Activated naive CD4-positive, alpha-beta T cell treated with anti-CD3 and anti-CD28 coated beads for 36 hours (primary cell): ENCODE results near the gene KATNAL1. TPM values are rescaled to one million over a fixed set of nuclear protein-coding genes. Genes with fewer than 3 reads are reported as not detected.
"Not testable (repeated sequence)": the region's sequence is repeated elsewhere in the genome, so short reads cannot be mapped to it uniquely, and the experiment has no call there.

Source experiments
- CTCF ChIA-PET: fragments of 350-600 bp; sonication (Branson Sonifier 250); formaldehyde crosslinking; loops from one replicate; lab custom pipeline; 2021; ENCODE audit warnings: antibody characterized with exemption; lab: Charles Lee
- DNase-seq: peaks from one replicate; pipeline ENCODE4 v3.0.0-alpha.2; 2020
- H3K27ac Mint-ChIP-seq: one replicate; pipeline ENCODE4 v1.8.0; 2021; ENCODE audit warnings: mild to moderate bottlenecking, mixed read lengths
- H3K27me3 Mint-ChIP-seq: one replicate; pipeline ENCODE4 v1.8.0; 2021; ENCODE audit warnings: low read depth, mixed read lengths
- H3K36me3 Mint-ChIP-seq: one replicate; pipeline ENCODE4 v1.8.0; 2021; ENCODE audit warnings: low read depth, mixed read lengths
- H3K4me1 Mint-ChIP-seq: one replicate; pipeline ENCODE4 v1.8.0; 2021; ENCODE audit warnings: low read depth, mixed read lengths
- H3K4me3 Mint-ChIP-seq: one replicate; pipeline ENCODE4 v1.8.0; 2021; ENCODE audit warnings: mild to moderate bottlenecking, moderate library complexity, mixed read lengths
- H3K9me3 Mint-ChIP-seq: one replicate; pipeline ENCODE4 v1.8.0; 2021; ENCODE audit warnings: mixed read lengths
- intact Hi-C: fragments of 100-400 bp; cut with micrococcal nuclease; formaldehyde crosslinking; loops from one replicate; pipeline ENCODE4 v1.15.1; 2023
- total RNA-seq, 2 experiments: library from RNA; stranded (reverse); gene quantifications; one replicate each; pipeline ENCODE4 v1.2.3, GENCODE V29; 2021

The KATNAL1 gene
- total RNA-seq, 2 experiments from 2014 or later: 8.0 to 8.3 TPM

DNA sequence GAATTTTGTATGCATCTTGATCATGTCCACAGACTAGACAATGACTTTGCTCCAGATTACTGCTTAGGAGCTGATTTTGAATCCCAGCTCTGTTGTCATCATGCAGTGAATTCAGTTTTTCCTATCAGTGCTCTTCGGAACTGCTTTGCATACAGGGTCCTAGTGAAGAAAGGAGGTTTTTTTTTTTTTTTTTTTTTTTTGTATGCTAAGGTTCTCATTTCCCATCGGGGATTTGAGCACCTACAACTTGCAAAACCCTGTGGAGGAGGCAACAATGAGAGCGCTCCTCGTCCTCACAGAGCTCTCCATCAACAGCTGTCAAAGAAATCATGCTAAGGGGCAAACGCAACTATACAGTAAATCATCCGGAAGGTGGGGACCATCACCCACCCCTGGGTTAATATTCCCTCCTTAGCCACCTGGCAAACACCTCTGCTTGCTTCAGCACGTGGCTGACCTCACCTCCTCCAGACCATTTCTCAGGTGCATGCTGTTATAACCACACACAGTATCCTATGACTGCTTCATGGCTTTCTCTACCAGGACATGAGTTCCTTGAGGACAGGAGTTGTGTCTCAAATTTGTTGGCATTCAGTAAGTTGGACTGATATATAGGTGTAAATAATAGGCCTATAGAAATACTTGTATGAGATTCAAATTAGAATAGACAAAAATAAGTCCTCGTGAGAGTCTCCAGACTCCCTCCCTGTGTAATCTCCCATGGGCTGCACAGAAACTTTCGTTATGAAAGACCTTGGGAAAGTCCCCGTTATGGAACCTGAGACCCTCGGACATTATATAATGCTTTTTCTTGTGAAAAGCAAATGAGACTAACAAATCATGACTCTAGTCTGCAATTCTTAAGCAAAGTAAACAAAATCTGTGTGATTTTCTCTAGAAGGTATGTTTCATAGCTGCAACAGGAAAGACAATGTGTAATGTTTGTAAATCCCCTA is 113.8 kb downstream of the KATNAL1 start:
- Mint-ChIP-seq H3K4me1 (no peaks in the 10 kb centered on the region), H3K27me3 (no peaks in the 10 kb centered on the region), H3K4me3 (no peak overlapping the region), H3K9me3 (no peaks in the 10 kb centered on the region), H3K27ac (no peak overlapping the region), H3K36me3 (no peaks in the 10 kb centered on the region)
- CTCF ChIA-PET: no interaction called here
- no peak for DNase-seq
- intact Hi-C loops: no loop called here

DNA sequence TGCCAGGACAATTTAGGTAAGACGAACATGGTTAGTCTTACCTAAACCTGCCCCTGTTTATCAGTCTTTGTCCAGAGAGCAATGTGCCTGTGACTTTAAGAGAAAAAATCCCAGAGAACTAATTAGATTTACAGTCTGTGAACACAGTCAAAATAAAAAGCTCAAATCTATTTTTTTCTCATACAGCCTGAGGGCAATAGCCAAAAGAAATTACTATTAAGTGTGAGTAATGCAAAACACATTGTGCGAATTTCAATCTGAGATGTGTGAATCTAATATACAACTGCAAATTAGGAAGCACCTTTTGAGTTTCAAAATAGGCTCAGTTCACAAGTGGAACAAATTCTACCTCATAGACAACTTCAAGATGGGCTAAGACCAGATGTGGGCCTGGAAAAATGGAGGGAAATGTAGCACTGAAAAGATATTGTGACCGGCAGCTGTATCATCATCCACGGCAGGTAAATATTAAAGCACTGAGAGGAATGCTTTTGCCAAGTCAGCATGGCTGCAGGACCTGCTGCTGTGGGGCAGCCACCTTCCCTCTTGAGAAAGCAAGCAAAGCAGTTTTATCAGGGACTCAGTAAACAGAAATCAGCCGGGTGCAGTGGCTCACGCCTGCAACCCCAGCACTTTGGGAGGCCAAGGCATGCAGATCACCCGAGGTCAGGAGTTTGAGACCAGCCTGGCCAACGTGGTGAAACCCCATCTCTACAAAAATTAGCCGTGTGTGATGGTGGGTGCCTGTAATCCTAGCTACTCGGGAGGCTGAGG is 114.8 kb downstream of the KATNAL1 start:
- intact Hi-C loops: no loop called here
- H3K9me3 Mint-ChIP-seq: no peaks in the 10 kb centered on the region
- no peaks in the 10 kb centered on the region for H3K36me3 Mint-ChIP-seq
- CTCF ChIA-PET: no interaction called here
- H3K4me3 Mint-ChIP-seq: no peak overlapping the region
- no peak overlapping the region for H3K27ac Mint-ChIP-seq
- no peaks in the 10 kb centered on the region for H3K4me1 Mint-ChIP-seq
- no peaks in the 10 kb centered on the region for H3K27me3 Mint-ChIP-seq
- DNase-seq: no peak

DNA sequence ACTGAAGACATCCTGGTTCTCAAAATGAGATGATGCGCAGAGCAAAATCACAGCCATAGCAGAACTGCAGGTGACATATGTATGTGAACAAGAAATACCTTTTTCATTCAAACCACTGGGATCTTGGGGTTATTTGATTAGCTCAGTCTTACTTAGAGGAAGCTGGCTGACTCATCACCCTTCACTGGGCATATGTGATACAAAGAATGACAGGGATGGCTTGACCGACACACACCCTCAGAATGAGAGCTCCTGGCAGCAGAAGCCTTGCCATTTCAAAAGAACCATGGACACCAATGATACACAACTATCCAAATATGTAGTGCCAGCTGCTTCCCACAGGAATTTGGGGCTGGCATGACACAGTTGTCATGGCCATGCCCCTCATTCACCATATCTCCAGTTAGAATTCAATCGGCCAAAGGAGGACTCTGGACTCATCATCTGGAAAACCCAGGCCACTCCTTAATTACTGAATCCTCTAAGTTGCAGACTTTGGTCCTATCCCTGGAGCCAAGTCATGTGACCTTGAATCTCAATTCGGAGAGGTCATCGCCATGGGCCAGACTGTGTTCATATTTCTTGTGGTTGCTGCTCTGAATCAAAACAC is 115.8 kb downstream of the KATNAL1 start:
- DNase-seq: no peak
- intact Hi-C loops: no loop called here
- Mint-ChIP-seq H3K4me1 (peaks cover 2% of the 10 kb centered on the region), H3K27me3 (no peaks in the 10 kb centered on the region), H3K9me3 (no peaks in the 10 kb centered on the region), H3K27ac (no peak overlapping the region), H3K36me3 (no peaks in the 10 kb centered on the region), H3K4me3 (no peak overlapping the region)
- CTCF ChIA-PET: no interaction called here

DNA sequence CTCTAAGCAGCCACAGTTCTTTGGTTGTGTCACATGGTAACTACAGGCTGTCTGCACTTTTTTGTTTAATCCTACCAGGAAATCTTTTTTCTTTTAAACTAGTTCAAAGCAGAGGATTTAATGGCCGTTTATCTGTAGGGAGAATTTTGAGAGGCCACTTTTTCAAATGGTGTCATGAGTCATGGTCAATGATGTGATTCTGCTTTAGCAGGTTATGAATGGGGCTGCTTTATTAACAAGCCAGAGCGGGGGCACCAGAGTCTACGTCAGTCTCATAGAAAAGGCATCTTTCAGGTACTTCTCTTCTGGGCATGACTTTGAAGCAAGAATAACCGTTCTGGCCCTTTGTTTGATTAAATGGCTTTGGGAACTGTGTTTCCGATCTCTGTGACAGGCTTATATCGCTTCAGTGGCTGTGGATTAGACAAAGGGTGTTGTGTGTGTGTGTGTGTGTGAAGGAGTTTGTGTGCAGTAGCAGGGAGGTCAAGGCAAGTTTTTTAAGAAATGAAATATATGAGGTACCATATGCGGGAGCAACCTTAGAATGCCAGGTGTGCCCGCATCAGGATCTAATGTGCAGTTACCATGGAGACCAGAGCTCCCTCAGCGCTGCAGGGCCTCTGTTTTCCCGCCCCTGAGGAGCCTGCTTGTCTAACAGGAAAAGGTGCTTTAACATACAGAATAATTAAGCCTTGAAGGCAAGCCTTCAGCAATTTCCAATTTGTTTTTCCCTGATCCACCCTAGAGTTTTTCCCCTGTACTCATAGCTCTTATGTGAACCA is 120.5 kb downstream of the KATNAL1 start:
- Mint-ChIP-seq H3K4me3 (no peak overlapping the region), H3K4me1 (peaks cover 2% of the 10 kb centered on the region), H3K27me3 (no peaks in the 10 kb centered on the region), H3K36me3 (no peaks in the 10 kb centered on the region), H3K9me3 (peaks cover 6% of the 10 kb centered on the region), H3K27ac (no peak overlapping the region)
- intact Hi-C loops: no loop called here
- no peak for DNase-seq
- CTCF ChIA-PET: no interaction called here

DNA sequence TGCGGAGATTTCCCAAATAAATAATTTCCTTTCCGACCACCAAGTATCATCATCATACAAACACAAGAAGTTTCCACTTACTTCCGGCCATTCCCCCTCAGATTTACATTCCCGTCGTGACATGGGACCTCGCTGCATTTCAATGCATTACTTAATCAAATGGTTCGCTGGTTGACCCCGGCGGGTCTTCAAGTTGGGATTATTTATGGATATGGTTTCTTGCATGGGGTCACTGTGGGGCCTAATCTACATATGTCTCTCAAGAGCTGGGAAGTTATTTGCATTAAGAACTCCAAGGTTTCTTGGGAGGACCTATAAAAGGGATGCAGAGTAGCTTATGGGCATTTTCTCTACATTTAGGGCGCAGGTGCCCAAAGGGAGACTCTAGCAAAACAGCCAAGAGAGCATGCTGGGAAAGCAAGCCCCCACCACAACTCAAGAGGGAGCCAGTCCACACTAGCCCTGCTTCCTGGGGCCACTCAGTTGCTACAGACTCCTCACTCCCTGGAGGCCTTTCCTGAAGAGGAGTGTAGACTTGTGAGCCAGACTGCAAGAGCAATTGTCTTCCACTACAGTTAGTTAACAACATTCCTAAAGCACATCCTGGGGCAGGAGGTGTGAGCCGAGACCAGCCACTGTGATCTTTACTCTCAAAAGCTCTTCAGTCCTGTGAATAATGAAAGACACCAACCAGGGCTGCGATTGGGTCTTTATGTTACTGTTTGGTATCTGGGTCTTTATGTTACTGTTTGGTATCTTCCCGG is 125.3 kb downstream of the KATNAL1 start:
- no peak overlapping the region for H3K27ac Mint-ChIP-seq
- CTCF ChIA-PET: no interaction called here
- no peaks in the 10 kb centered on the region for H3K36me3 Mint-ChIP-seq

DNA sequence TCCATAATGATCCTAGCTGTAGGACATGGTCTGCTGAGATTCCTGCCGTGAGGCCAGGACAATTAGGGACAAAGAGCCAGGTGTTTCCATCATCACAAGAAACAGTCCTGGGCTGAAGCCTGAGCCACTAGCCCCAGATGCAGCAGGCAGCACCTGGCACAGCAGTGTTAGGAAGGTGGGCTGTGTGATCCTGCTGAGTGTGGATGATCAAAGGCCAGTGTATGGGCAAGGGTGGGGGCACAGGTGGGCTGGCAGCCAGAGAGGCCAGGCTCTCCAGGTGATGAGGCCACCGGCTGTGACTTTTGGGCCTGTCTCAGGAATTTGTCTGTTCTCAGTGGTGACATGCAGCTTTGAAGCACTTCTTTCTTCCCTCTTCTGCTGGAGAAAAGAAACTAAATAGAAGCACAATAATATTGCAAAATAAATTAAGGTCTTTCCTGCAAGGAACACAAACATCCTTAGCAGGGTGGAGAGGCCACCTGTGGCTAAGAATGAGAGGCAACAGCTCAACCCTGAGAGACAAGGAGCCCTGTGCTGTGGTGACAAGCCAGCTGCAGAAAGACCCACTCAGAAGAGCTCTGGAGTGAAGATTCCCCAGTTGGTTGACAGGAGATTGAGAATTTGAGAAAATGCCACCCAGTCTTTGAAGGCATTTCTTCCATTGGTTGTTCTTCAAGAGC is 127.6 kb downstream of the KATNAL1 start:
- no peaks in the 10 kb centered on the region for H3K36me3 Mint-ChIP-seq
- H3K27me3 Mint-ChIP-seq: no peaks in the 10 kb centered on the region
- H3K9me3 Mint-ChIP-seq: no peaks in the 10 kb centered on the region
- CTCF ChIA-PET: interaction anchor here (0.9 kb wide), 1 partner anchor 47 kb away, joined by 3 read pairs; no protein-coding TSS in a partner anchor
- DNase-seq: no peak
- H3K27ac Mint-ChIP-seq: no peak overlapping the region
- no peaks in the 10 kb centered on the region for H3K4me1 Mint-ChIP-seq
- H3K4me3 Mint-ChIP-seq: no peak overlapping the region
- intact Hi-C loops: no loop called here

More for the DNA sequence above, 125.3 kb downstream of the KATNAL1 start:
- Mint-ChIP-seq H3K27me3 (no peaks in the 10 kb centered on the region), H3K9me3 (peaks cover 6% of the 10 kb centered on the region), H3K4me3 (no peak overlapping the region), H3K4me1 (peaks cover 2% of the 10 kb centered on the region)
- intact Hi-C loops: no loop called here
- DNase-seq: no peak

DNA sequence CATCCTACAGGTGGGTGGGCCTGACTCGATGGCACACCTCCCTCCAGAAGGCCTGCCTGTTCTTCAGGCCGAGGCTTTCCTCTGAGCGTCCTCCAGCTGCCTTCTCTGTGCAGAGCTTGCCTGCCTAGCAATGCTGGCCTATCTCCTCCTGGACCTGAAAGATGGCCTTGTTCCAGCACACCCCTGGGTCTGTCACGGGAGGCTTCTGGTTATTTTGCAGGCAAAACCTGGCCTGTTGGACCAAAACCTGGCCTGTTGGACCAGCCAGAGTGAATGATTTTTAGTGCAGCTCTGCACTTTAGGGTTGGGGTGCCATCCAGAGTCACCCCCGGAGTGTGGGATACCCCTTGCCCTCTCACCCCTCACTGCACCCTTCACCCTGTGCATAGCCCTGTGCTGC is 128.4 kb downstream of the KATNAL1 start:
- Mint-ChIP-seq H3K4me3 (no peak overlapping the region), H3K9me3 (no peaks in the 10 kb centered on the region), H3K27ac (no peak overlapping the region), H3K4me1 (peaks cover under 1% of the 10 kb centered on the region), H3K27me3 (no peaks in the 10 kb centered on the region), H3K36me3 (no peaks in the 10 kb centered on the region)
- DNase-seq: no peak
- intact Hi-C loops: no loop called here
- CTCF ChIA-PET: interaction anchor here (0.6 kb wide), 2 partner anchors 20 to 383 kb away, joined by 3 read pairs; no protein-coding TSS in a partner anchor

DNA sequence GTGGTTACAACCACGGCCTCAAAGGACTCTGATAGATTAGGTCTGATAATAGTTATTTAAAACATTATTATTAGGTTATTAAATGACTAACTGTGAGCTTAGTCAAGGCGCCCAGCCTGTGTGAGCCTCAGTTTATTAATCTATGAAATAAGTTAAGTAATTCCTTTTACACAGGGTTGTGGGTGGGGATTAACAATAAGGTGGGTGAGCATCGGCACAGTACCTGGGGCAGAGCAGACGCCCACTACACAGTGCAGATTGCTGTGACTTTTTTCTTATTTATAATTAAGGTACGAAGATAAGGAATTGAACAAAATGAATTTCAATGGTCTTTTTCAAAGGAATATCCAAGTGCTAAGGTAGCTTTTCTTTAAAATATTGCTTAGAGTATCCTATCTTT is 132.2 kb downstream of the KATNAL1 start:
- no peak for DNase-seq
- peaks cover 28% of the 10 kb centered on the region for H3K4me1 Mint-ChIP-seq
- no peak overlapping the region for H3K4me3 Mint-ChIP-seq
- intact Hi-C loops: no loop called here
- no peak overlapping the region for H3K27ac Mint-ChIP-seq
- H3K27me3 Mint-ChIP-seq: no peaks in the 10 kb centered on the region
- H3K36me3 Mint-ChIP-seq: no peaks in the 10 kb centered on the region
- CTCF ChIA-PET: interaction anchor here (0.6 kb wide), 1 partner anchor 1952 kb away, joined by 3 read pairs; no protein-coding TSS in a partner anchor
- no peaks in the 10 kb centered on the region for H3K9me3 Mint-ChIP-seq

DNA sequence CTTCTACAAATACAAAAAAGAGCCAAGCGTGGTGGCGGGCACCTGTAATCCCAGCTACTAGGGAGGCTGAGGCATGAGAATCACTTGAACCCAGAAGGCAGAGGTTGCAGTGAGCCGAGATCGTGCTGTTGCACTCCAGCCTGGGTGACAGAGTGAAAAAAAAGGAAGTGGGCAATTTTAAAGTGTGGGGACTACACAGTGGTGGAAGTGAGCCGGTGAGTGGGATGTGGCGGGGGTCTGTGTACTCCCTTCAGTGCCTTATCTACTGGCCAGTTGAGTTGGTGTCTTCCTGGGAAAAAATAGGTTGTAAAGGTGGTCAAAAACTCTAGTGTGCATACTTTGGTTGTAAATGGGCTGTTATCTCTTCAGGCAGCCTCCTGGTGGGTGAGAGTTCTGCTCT is 133.1 kb downstream of the KATNAL1 start:
- H3K4me3 Mint-ChIP-seq, H3K9me3 Mint-ChIP-seq, intact Hi-C loops, DNase-seq, CTCF ChIA-PET, H3K27me3 Mint-ChIP-seq, H3K27ac Mint-ChIP-seq, H3K36me3 Mint-ChIP-seq: not testable (repeated sequence)
- H3K4me1 Mint-ChIP-seq: peaks cover 32% of the 10 kb centered on the region

DNA sequence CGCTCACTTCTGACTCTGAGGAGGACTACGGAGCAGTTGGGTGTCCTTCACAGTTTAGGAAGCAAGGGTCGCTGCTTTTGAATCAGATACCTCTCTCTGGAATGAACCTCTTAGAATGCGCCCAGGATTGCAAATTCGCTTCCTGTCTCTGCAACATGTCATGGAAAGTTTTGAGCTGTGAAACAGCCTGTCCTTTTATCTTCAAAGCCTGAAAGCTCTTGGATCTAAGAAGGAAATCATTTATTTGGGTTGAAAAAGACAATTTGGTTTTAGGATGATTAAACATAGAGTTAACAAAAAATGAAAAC is 134.1 kb downstream of the KATNAL1 start:
- Mint-ChIP-seq H3K27ac (no peak overlapping the region), H3K9me3 (no peaks in the 10 kb centered on the region), H3K4me3 (no peak overlapping the region), H3K36me3 (no peaks in the 10 kb centered on the region), H3K27me3 (no peaks in the 10 kb centered on the region), H3K4me1 (peaks cover 32% of the 10 kb centered on the region)
- DNase-seq: no peak
- CTCF ChIA-PET: no interaction called here
- intact Hi-C loops: no loop called here
